Lung microvascular endothelial cell (primary cell): ENCODE data around the gene CDK4. TPM values are rescaled to one million over a fixed set of nuclear protein-coding genes. Genes with fewer than 3 reads are reported as not detected.

Experiments used
- DNase-seq, 2 donors: peaks; one replicate each; pipeline versions ENCODE4 v3.0.0 to v3.0.0-alpha.2; 2010; ENCODE audit warnings: low read depth in 2 of 2
- total RNA-seq: library from RNA; depleted of rRNA; stranded (reverse); fragments of >200 nt; gene quantifications from 2 replicates; pipeline ENCODE4 v1.2.1, GENCODE V29; 2014

CDK4 gene
- total RNA-seq, 1 donor from 2014 or later = 110 TPM

- DNase-seq = no peak
Observed at GRCh38 chr12:57712701-57713100, 39.4 kb downstream of the CDK4 start.

GRCh38 chr12:57708296-57708695 is 43.8 kb downstream of the CDK4 start:
- DNase-seq = no peak

GRCh38 chr12:57707250-57707649 is 44.9 kb downstream of the CDK4 start:
- DNase-seq = no peak

- no peak for DNase-seq
Observed at GRCh38 chr12:57700317-57700716, 51.8 kb downstream of the CDK4 start.

GRCh38 chr12:57698414-57698813 is 53.7 kb downstream of the CDK4 start:
- DNase-seq = no peak

Other genes starting within 250 kb of the CDK4 start
- gene DDIT3, start 231.8 kb downstream of the CDK4 start, total RNA-seq = 4.6 and 12.5 TPM in 2 replicates
- gene MBD6, start 229.5 kb downstream of the CDK4 start, total RNA-seq = 2.8 and 6.9 TPM in 2 replicates
- gene DCTN2, start 205.1 kb downstream of the CDK4 start, total RNA-seq = 83.1 and 84.8 TPM in 2 replicates
- under 0.01 TPM in 2 replicates for gene KIF5A, start 202.3 kb downstream of the CDK4 start, total RNA-seq
- 8.9 and 11.5 TPM in 2 replicates for gene PIP4K2C, start 161.1 kb downstream of the CDK4 start, total RNA-seq
- gene DTX3, start 147.5 kb downstream of the CDK4 start, total RNA-seq = 2.0 and 4.2 TPM in 2 replicates
- gene ARHGEF25, start 140.9 kb downstream of the CDK4 start, total RNA-seq = 1.4 and 2.0 TPM in 2 replicates
- under 0.01 TPM in 1 of 2 replicates, not detected in the other for gene B4GALNT1, start 119.1 kb downstream of the CDK4 start, total RNA-seq
- 156 and 234 TPM in 2 replicates for gene OS9, start 58.2 kb downstream of the CDK4 start, total RNA-seq
- 0.20 and 0.22 TPM in 2 replicates for gene AGAP2, start 13.6 kb downstream of the CDK4 start, total RNA-seq
- gene TSPAN31, start 7.3 kb downstream of the CDK4 start, total RNA-seq = 41.2 and 62.5 TPM in 2 replicates
- 2.4 and 5.6 TPM in 2 replicates for gene MARCHF9, start 2.8 kb upstream of the CDK4 start, total RNA-seq
- gene CYP27B1, start 14.8 kb upstream of the CDK4 start, total RNA-seq = under 0.01 TPM in 2 replicates
- gene METTL1, start 19.8 kb upstream of the CDK4 start, total RNA-seq = 3.1 and 3.8 TPM in 2 replicates
- gene EEF1AKMT3, start 20.3 kb upstream of the CDK4 start, total RNA-seq = 3.5 and 5.0 TPM in 2 replicates
- gene TSFM, start 30.5 kb upstream of the CDK4 start, total RNA-seq = 15.5 and 18.5 TPM in 2 replicates
- gene AVIL, start 66.4 kb upstream of the CDK4 start, total RNA-seq = 0.65 and 2.2 TPM in 2 replicates
- gene CTDSP2, start 94.4 kb upstream of the CDK4 start, total RNA-seq = 47.9 and 62.3 TPM in 2 replicates
- gene ATP23, start 189.3 kb upstream of the CDK4 start, total RNA-seq = 7.4 and 13.1 TPM in 2 replicates